Ascending aorta (tissue), 2 donors: ENCODE results near the gene IGFBP1. TPM values are rescaled to one million over a fixed set of nuclear protein-coding genes. Genes with fewer than 3 reads are reported as not detected.

Source experiments
- DNase-seq, 2 donors: peaks; one replicate each; pipeline ENCODE4 v3.0.0-alpha.2; 2019; ENCODE audit warnings: low spot score in 2 of 2
- H3K27ac ChIP-seq, 2 donors: fragments of 200-600 bp; sonication (generic); one replicate each; pipeline ENCODE4 v1.5.1; 2016 to 2017; ENCODE audit warnings: mild to moderate bottlenecking in 1 of 2
- H3K27me3 ChIP-seq: fragments of 200-600 bp; sonication (generic); one replicate; pipeline ENCODE4 v1.5.1; 2017
- H3K36me3 ChIP-seq, 2 donors: fragments of 200-600 bp; sonication (generic); one replicate each; pipeline ENCODE4 v1.5.1; 2016
- H3K4me1 ChIP-seq, 2 donors: fragments of 200-600 bp; sonication (generic); one replicate each; pipeline ENCODE4 v1.5.1; 2016 to 2017; ENCODE audit warnings: mild to moderate bottlenecking in 1 of 2
- H3K4me3 ChIP-seq, 2 donors: fragments of 200-600 bp; sonication (generic); one replicate each; pipeline ENCODE4 v1.5.1; 2016 to 2017; ENCODE audit warnings: mild to moderate bottlenecking in 1 of 2
- H3K9me3 ChIP-seq, 2 donors: fragments of 200-600 bp; sonication (generic); one replicate each; pipeline ENCODE4 v1.5.1; 2016
- intact Hi-C: fragments of 100-400 bp; cut with DNase I; formaldehyde crosslinking; loops from one replicate; pipeline ENCODE4 v1.15.1; 2023
- total RNA-seq: library from RNA; depleted of rRNA; stranded (reverse); fragments of >200 nt; gene quantifications from one replicate; pipeline ENCODE4 v1.1.0, GENCODE V29; 2016
- TF ChIP-seq, protein P1 (sequence below), 3 experiments: fragments of 200-600 bp in 2 of 3; fragments of 450-650 bp in 1 of 3; sonication (generic) in 2 of 3; IDR thresholded peaks; one replicate each; pipeline ENCODE4 v1.5.1; 2016 to 2019; ENCODE audit warnings: antibody characterized with exemption in 3 of 3, mild to moderate bottlenecking in 1 of 3, moderate library complexity in 1 of 3

The IGFBP1 gene
- total RNA-seq, 1 donor from 2014 or later: not detected

DNA sequence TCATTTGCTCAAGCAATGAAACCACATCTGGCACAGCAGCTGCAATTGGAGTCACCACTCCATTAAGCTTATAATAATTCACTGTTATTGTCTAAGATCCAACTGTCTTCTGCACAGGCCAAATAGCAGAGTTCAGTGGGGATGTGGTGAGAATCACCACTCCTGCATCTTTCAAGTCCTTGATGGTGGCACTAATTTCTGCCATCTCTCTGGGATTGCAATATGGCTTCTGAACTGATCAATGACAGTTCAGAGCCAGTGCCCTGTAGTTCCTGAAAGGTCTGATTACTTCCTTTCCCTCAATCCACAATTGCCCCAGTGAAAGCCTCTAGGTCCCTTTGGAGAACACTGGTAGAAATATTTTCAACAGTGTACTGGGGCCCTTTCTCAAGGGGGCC lies 6.4 kb downstream of the IGFBP1 start:
- intact Hi-C loops: no loop called here
- Histone ChIP-seq H3K27ac (no peak overlapping the region), H3K36me3 (no peaks in the 10 kb centered on the region), H3K9me3 (no peaks in the 10 kb centered on the region), H3K4me1 (no peaks in the 10 kb centered on the region), H3K27me3 (no peaks in the 10 kb centered on the region), H3K4me3 (no peak overlapping the region)
- TF ChIP-seq, protein P1, sequence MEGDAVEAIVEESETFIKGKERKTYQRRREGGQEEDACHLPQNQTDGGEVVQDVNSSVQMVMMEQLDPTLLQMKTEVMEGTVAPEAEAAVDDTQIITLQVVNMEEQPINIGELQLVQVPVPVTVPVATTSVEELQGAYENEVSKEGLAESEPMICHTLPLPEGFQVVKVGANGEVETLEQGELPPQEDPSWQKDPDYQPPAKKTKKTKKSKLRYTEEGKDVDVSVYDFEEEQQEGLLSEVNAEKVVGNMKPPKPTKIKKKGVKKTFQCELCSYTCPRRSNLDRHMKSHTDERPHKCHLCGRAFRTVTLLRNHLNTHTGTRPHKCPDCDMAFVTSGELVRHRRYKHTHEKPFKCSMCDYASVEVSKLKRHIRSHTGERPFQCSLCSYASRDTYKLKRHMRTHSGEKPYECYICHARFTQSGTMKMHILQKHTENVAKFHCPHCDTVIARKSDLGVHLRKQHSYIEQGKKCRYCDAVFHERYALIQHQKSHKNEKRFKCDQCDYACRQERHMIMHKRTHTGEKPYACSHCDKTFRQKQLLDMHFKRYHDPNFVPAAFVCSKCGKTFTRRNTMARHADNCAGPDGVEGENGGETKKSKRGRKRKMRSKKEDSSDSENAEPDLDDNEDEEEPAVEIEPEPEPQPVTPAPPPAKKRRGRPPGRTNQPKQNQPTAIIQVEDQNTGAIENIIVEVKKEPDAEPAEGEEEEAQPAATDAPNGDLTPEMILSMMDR (IDR thresholded peaks at IDR 0.05): no peak
- no peak for DNase-seq

DNA sequence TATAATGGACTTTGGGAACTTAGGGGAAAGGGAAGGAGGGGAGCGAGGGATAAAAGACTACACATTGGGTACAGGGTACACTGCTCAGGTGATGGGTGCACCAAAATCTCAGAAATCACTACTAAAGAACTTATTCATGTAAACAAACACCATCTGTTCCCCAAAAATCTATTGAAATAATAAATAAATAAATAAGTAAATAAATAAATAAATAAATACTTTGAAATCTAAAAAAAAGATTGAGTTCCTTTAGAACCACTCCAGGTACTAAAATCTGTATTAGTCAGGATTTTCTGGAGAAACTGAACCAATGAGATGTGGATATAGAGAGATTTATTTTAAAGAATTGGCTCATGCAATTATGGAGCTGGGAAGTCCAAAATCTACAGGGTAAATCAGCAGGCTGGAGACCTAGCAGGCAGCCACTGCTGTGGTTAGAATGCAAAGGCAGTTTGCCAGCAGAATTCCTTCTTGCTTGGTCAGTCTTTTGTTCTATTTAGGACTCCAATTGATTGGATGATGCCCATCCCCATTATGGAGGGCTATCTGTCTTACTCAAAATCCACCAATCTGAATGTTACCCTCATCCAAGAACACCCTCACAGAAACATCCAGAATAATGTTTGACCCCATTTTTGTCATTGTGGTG lies 8.9 kb downstream of the IGFBP1 start:
- H3K9me3 ChIP-seq: no peaks in the 10 kb centered on the region
- TF ChIP-seq, protein P1 (IDR thresholded peaks at IDR 0.05): no peak
- H3K27ac ChIP-seq: no peak overlapping the region
- no peaks in the 10 kb centered on the region for H3K36me3 ChIP-seq
- no peaks in the 10 kb centered on the region for H3K4me1 ChIP-seq
- H3K27me3 ChIP-seq: no peaks in the 10 kb centered on the region
- intact Hi-C loops: no loop called here
- no peak for DNase-seq
- no peak overlapping the region for H3K4me3 ChIP-seq

DNA sequence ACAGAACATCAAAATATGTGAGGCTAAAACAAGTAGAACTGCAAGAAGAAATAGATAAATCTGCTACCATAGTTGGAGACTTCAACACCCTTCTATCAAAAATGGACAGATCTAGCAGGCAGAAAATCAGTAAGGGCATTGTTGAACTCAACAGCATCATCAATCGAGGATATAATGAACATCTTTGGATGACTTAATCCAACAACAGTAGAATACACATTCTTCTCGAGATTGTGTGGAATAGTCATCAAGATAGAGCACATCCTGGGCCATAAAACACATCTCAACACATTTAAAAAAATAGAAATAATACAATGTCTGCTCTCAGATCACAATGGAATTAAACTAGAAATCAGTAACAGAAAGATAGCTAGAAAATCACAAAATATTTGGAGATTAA lies 9.9 kb downstream of the IGFBP1 start:
- TF ChIP-seq, protein P1 (IDR thresholded peaks at IDR 0.05): no peak
- no peaks in the 10 kb centered on the region for H3K9me3 ChIP-seq
- no peak for DNase-seq
- no peak overlapping the region for H3K4me3 ChIP-seq
- no peaks in the 10 kb centered on the region for H3K27me3 ChIP-seq
- H3K4me1 ChIP-seq: no peaks in the 10 kb centered on the region
- intact Hi-C loops: no loop called here
- H3K27ac ChIP-seq: no peak overlapping the region
- no peaks in the 10 kb centered on the region for H3K36me3 ChIP-seq

DNA sequence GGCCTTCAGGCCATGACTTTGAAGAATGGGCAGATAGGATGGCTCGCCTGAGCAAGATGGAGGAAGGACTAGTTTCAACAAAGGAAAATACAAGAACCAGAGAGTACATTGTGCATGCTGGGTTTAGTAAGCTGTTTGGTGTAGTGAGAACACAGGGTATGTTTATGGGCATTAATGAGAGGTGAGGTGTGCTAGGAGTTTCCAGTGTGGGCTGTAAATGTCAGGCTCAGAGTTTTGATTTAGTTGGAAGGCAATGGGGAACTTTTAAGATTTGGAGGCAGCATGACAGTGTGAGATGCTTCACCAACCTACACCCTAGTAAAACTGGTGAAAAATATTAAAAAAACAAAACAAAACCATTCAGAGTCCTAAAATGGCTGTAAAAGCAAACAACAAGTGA lies 13.3 kb downstream of the IGFBP1 start:
- H3K4me1 ChIP-seq: no peaks in the 10 kb centered on the region
- no peaks in the 10 kb centered on the region for H3K36me3 ChIP-seq
- TF ChIP-seq, protein P1 (IDR thresholded peaks at IDR 0.05): no peak
- no peaks in the 10 kb centered on the region for H3K27me3 ChIP-seq
- intact Hi-C loops: no loop called here
- DNase-seq: no peak
- no peak overlapping the region for H3K27ac ChIP-seq
- no peak overlapping the region for H3K4me3 ChIP-seq
- no peaks in the 10 kb centered on the region for H3K9me3 ChIP-seq

DNA sequence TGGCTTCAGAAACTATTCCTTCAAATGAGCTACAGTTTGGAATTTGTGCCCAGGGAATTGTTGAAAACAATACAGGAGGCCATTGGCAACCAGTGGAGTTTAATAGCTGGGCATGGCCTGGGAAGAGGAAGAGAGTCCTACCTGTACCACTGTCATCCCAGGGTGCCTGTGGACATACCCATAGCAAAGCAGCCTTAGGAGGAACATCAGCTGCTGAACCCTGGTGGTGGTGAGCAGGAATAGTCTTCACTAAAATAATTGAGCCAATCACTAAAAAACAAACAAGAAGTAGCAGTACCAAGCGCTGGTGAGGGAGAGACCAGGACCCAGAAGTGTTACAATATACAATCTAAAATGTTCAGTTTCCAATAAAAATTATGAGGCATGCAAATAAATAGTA lies 14.5 kb downstream of the IGFBP1 start:
- Histone ChIP-seq H3K36me3 (no peaks in the 10 kb centered on the region), H3K4me3 (no peak overlapping the region), H3K27me3 (no peaks in the 10 kb centered on the region), H3K4me1 (no peaks in the 10 kb centered on the region), H3K27ac (no peak overlapping the region), H3K9me3 (no peaks in the 10 kb centered on the region)
- intact Hi-C loops: no loop called here
- DNase-seq: no peak
- TF ChIP-seq, protein P1 (IDR thresholded peaks at IDR 0.05): no peak

DNA sequence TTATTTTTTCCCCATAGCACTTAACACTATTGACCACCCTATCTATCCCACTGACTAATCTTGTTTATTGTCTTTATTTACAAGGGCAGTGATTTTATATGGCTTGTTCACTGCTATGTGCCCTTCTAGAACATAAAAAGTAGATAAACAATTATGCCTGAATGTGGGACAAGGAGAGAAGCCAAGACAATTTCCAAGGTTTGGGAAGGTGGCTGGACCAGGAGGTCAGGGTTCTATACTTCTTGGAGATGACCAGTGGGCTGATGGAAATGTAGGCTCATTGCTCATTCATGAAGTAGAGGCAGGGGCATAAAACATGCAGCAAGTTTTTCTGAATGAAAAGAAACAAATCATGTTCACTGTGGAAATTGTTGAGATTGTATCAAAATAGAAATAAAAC lies 21.3 kb downstream of the IGFBP1 start:
- Histone ChIP-seq H3K4me3 (no peak overlapping the region), H3K9me3 (no peaks in the 10 kb centered on the region), H3K27me3 (no peaks in the 10 kb centered on the region), H3K27ac (no peak overlapping the region), H3K4me1 (no peaks in the 10 kb centered on the region), H3K36me3 (peaks cover 18 to 34% of the 10 kb centered on the region in 2 donors)
- DNase-seq: no peak
- TF ChIP-seq, protein P1 (IDR thresholded peaks at IDR 0.05): no peak
- intact Hi-C loops: no loop called here
